A673 (cell line): ENCODE measurements around the gene OR56A5.

Experiments used
- EZH2 ChIP-seq: fragments of 200-600 bp; sonication (generic); IDR thresholded peaks from 2 replicates; pipeline ENCODE4 v1.6.1; 2017; ENCODE audit warnings: borderline replicate concordance, low read depth, mild to moderate bottlenecking, mixed read lengths, antibody characterized with exemption, low read length; ENCODE audit not compliant: poor library complexity, severe bottlenecking
- TF ChIP-seq, protein P1 (sequence below): fragments of 300-800, 200-600 bp; sonication (generic); conservative IDR thresholded peaks from 2 replicates; pipeline ENCODE4 v1.5.1; 2017; ENCODE audit warnings: low read depth, mild to moderate bottlenecking, antibody characterized with exemption, low read length, moderate library complexity, mixed read lengths

DNA sequence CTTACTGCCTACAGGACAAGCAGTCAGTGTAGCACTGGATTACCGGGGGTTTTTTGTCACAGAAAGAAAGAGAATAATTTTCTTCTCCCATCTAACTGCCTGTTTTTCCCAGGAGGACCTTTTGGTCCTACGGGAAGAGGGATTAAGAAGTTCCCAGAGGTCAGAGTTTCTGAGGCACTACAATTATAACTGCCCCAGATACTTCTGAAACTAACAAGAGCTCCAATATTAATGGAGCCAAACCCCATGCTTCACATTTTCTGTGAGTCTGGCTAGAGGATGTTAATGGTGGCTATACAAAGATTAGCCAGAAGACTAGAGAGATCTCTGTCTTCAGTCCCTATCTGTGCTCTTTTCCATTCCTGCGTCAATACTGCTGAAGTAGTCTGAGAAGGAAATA, 26.3 kb downstream of the OR56A5 start, which contains the start of gene OR56A3:
- TF ChIP-seq, protein P1, sequence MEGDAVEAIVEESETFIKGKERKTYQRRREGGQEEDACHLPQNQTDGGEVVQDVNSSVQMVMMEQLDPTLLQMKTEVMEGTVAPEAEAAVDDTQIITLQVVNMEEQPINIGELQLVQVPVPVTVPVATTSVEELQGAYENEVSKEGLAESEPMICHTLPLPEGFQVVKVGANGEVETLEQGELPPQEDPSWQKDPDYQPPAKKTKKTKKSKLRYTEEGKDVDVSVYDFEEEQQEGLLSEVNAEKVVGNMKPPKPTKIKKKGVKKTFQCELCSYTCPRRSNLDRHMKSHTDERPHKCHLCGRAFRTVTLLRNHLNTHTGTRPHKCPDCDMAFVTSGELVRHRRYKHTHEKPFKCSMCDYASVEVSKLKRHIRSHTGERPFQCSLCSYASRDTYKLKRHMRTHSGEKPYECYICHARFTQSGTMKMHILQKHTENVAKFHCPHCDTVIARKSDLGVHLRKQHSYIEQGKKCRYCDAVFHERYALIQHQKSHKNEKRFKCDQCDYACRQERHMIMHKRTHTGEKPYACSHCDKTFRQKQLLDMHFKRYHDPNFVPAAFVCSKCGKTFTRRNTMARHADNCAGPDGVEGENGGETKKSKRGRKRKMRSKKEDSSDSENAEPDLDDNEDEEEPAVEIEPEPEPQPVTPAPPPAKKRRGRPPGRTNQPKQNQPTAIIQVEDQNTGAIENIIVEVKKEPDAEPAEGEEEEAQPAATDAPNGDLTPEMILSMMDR: no peak
- no peak for TF ChIP-seq EZH2
